GM10847 (cell line): ENCODE data around the gene ROBO2.

Experiments used
- POLR2A ChIP-seq: IDR thresholded peaks from 2 replicates; pipeline ENCODE4 v1.6.1; 2011; ENCODE audit not compliant: insufficient read length; ENCODE audit errors: extremely low read depth

The ROBO2 gene

GRCh38 chr3:77354958-77355357 is 315.1 kb downstream of the ROBO2 start:
- no peak for TF ChIP-seq POLR2A

- no peak for TF ChIP-seq POLR2A
Observed at GRCh38 chr3:77362936-77363335, 323.0 kb downstream of the ROBO2 start.

- TF ChIP-seq POLR2A: no peak
Observed at GRCh38 chr3:77365152-77365551, 325.3 kb downstream of the ROBO2 start.

DNA sequence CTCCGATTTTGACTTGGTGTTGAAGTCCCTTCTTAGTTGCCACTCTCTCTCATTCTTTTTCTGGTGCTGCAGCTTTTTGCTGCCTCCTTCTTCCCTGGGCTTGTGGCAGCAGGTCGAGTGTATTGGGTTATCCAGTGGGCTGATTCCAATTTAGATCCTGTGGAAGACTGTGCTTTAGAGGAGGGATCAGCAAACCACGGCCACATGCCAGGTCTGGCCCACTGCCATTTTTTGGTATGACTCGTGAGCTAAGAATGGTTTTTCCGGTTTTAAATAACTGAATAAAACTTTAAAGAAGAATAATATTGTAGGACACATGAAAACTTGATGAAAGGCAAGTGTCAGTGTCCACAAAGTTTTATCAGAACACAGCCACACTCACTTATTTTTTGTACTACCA is 330.5 kb downstream of the ROBO2 start:
- TF ChIP-seq POLR2A: no peak

GRCh38 chr3:77372018-77372417 is 332.1 kb downstream of the ROBO2 start:
- TF ChIP-seq POLR2A: no peak

GRCh38 chr3:77372634-77373346 is 332.9 kb downstream of the ROBO2 start:
- no peak for TF ChIP-seq POLR2A

GRCh38 chr3:77373619-77374018 is 333.7 kb downstream of the ROBO2 start:
- no peak for TF ChIP-seq POLR2A

DNA sequence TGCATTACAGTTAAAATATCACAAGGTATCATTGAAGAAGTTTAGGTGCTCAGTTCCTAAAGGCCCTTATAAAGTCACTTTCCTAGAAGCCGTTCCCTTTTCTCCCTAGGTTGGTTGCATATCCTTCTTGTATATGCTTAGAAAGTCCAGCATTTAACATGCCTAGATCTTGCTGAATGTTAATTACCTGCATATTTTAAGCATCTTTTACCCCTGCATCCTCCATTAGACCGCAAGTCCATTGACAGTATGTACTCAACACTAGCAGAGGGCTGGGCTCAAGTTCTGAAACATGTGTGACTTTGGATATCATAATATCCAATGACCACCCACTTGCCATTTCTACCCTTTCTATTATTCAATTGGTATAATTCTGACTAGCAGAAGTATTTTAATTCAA is 336.6 kb downstream of the ROBO2 start:
- TF ChIP-seq POLR2A: no peak

DNA sequence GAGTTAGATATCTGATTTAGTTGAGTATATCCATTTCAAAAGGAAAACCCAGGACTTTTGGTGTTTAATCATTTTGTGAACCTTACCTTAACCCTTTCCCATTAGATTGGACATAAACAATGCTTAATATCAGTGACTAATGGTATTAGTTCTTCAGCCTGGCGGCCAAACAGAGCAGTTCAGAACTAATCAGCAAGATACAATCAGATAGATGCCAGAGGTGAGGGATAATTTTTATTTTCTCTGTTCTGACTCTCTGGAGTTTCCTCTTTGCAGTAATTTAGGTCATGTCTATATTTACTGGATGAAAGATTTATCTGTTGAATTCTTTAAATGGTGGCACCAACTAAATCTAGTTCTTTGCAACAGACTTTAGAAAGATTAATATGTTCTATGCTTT is 337.8 kb downstream of the ROBO2 start:
- no peak for TF ChIP-seq POLR2A

GRCh38 chr3:77380136-77380535 is 340.2 kb downstream of the ROBO2 start:
- TF ChIP-seq POLR2A: no peak

- no peak for TF ChIP-seq POLR2A
Observed at GRCh38 chr3:77381431-77381830, 341.5 kb downstream of the ROBO2 start.

DNA sequence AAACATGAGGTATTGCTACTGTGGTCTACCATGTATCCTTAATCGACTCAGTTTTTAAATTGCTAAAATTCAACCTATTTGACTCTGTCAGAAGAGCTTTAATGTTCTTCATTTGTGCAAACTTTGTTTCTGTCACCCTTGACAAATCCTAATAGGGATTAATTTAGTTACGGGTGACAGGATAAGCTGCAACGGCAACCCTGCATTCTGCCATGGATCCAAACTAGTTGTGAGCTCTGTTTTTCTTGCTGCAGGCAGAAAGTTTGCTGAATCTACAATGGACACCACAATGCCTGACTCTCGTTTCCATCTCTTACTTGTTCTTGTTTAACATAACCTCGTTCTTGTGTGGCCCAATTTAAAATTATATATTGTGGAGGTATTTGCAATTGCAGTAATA is 352.3 kb downstream of the ROBO2 start:
- no peak for TF ChIP-seq POLR2A

- no peak for TF ChIP-seq POLR2A
Observed at GRCh38 chr3:77394046-77394445, 354.1 kb downstream of the ROBO2 start.

DNA sequence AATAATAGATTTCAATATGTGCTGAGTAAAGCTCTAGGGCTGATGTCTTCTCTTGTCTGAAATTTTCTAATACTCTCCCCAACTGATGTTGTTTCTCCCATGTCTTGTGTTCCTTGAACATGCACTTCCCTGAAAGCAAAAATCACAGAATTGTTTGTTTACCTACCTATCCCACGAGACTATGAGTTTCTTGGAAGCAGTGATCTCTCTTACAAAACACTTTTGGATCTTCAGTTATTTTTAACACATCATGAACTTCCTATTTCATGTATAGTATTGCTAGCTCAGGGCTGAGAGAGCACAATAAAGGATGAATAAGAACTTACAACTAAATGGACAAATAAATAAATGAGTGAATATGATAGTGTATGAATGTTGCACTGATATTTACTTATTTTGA is 365.0 kb downstream of the ROBO2 start:
- TF ChIP-seq POLR2A: no peak

DNA sequence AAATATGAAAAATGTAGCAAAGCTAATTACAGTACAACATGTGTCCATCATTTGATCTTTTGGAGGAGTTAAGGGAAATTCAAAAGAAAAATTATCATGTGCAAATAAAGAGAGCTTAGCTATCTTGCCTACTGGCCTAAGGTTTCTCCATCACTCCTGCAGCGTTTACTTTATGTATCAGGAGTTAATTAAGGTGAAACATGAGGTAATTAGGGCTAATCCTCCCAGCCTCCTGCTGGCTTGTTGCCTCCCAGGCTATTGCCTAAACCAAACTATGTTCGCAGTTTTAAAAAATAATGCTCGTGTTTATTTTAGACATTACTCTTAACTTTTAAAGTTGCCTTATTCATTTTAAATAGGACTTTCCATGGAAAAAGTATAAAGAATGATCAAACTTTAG is 367.5 kb downstream of the ROBO2 start:
- no peak for TF ChIP-seq POLR2A

GRCh38 chr3:77411334-77411733 is 371.4 kb downstream of the ROBO2 start:
- TF ChIP-seq POLR2A: no peak

DNA sequence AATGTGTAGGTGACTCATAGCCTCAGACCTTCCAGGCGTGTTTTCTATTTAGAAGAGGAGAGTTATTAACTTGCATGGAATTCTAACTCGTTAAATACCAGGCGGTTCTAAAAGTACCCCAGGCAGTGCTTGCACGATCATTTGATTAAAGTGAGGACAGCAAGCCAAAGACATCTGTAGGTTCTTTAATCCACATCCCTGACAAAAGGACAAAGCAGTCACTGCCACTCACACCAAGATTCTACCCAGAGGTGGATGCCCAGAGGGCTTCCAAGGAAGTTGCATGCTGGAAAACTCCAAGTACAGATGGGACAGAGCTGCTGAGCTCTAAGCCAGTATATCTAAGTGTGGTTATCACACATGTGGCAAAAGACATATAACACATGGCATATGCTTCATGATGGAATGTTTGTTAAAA is 372.1 kb downstream of the ROBO2 start:
- no peak for TF ChIP-seq POLR2A
